HL-60/S4 treated with retinoic acid at 250 ng/mL for 4 days and 3 days (cell line): ENCODE data around the gene ALDH2.
"Not testable (repeated sequence)": the region's sequence is repeated elsewhere in the genome, so short reads cannot be mapped to it uniquely, and the experiment has no call there.

ENCODE experiments used
- in situ Hi-C: fragments of 300-500 bp; cut with MboI; formaldehyde crosslinking; loops from 2 replicates; pipeline ENCODE4 v1.7.0; 2022; ENCODE audit warnings: low sequenced_read_pairs

Gene ALDH2

GRCh38 chr12:111783046-111783445, 16.3 kb downstream of the ALDH2 start:
- in situ Hi-C loops = no loop called here

- in situ Hi-C loops = no loop called here
Observed at GRCh38 chr12:111784953-111785352, 18.2 kb downstream of the ALDH2 start.

DNA sequence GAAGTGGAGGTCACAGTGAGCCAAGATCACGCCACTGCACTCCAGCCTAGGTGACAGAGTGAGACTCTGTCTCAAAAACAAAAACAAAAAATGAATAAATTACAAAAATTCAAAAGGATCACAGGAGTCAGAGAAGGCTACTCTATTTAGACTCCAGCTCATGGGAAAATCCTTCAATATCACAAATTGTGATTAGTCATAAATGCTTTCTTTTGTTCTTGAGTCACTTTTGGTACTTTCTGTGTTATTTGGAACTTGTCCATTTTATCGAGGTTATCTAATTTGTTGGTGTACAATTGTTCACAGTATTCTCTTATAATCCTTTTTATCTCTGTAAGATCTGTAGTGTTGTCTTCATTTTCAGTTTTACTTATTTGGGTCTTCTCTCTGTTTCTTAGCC, 18.9 kb downstream of the ALDH2 start:
- in situ Hi-C loops = no loop called here

DNA sequence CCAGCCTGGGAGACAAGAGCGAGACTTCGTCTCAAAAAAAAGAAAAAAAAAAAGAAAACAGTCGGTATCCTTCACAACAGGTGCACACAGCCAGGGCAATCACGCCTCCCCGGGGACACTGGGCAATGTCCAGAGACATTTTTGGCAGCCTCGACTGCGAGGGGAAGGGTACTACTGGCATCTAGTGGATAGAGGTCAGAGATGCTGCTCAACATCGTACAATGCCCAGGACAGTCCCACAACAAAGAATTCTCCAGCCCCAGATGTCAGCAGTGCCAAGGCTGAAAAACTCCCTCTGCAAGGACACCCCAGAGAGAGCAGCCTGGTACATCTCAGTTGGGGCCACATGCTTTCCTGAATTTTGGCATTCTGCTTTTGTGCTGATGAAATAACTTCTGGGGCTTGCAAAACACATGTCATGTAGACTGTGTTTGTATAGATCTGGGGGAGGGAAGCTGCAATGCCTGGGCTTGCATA, 21.5 kb downstream of the ALDH2 start:
- in situ Hi-C loops = no loop called here

- in situ Hi-C loops = loop anchor here (10.0 kb wide), 1 partner anchor 45 kb away; no protein-coding TSS in a partner anchor
Observed at GRCh38 chr12:111789779-111790178, 23.0 kb downstream of the ALDH2 start.

DNA sequence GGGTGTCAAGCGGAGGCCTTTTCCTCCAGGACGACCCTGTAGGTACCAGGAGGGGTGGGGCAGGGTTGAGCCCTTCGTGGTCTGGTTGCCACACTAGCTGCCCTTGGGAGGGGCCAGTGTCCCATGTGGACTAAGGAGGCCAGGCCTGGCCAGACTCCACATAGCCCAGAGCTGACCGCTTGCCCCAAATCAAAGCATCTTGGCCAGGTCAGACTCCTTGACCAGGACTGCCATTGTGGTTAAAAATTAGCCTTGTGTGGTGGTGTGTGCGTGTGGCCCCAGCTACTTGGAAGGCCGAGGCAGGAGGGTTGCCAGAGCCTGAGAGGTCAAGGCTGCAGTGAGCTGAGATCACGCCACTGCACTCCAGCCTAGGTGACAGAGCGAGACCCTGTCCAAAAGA, 24.8 kb downstream of the ALDH2 start:
- in situ Hi-C loops = loop anchor here (10.0 kb wide), 1 partner anchor 47 kb away; no protein-coding TSS in a partner anchor

GRCh38 chr12:111792155-111792855, 25.6 kb downstream of the ALDH2 start:
- in situ Hi-C loops = loop anchor here (10.0 kb wide), 1 partner anchor 48 kb away; no protein-coding TSS in a partner anchor

DNA sequence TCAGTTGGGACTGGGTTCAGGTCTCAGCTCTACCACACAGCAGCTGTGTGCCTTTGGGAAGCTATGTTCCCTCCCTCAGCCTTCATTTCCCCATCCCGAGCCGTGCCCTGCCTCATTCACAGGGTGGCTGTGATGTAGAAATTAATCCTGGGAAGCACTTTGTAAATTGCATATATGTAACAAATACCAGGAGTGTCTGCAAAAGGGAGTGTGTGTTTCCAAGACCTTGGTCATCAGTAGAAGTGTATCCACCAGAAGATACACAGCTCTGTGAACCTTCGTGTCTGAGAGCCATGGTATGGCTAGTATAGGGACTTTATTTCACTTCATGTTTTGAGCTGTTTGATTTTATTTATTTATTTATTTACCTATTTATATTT, 26.1 kb downstream of the ALDH2 start:
- in situ Hi-C loops = loop anchor here (10.0 kb wide), 1 partner anchor 48 kb away; no protein-coding TSS in a partner anchor

- in situ Hi-C loops = loop anchor here (10.0 kb wide), 1 partner anchor 53 kb away; no protein-coding TSS in a partner anchor
Observed at GRCh38 chr12:111798182-111798581, 31.4 kb downstream of the ALDH2 start.

- in situ Hi-C loops = loop anchor here (10.0 kb wide), 1 partner anchor 55 kb away; no protein-coding TSS in a partner anchor
Observed at GRCh38 chr12:111799758-111800157, 33.0 kb downstream of the ALDH2 start.

DNA sequence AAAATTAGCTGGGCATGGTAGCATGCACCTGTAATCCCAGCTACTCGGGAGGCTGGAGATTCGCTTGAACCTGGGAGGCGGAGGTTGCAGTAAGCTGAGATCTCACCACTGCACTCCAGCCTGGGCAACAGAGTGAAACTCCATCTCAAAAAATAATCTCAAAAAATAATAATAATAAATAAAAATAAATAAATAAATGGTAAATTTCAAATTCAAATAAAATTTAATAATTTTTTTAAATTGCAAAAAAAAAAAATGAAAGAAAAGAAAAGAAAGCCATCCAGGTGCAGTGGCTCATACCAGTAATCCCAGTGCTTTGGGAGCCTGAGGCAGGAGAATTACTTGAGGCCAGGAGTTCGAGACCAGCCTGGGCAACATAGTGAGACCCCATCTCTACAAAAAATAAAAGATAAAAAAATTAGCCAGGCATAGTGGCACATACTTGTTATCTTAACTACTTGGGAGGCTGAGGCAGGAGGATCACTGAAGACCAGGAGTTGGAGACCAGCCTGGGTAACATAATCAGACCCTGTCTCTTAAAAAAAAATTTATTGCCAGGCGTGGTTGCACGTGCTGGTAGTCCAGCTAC, 36.4 kb downstream of the ALDH2 start:
- in situ Hi-C loops = no loop called here

- in situ Hi-C loops = no loop called here
Observed at GRCh38 chr12:111803851-111804250, 37.1 kb downstream of the ALDH2 start.

DNA sequence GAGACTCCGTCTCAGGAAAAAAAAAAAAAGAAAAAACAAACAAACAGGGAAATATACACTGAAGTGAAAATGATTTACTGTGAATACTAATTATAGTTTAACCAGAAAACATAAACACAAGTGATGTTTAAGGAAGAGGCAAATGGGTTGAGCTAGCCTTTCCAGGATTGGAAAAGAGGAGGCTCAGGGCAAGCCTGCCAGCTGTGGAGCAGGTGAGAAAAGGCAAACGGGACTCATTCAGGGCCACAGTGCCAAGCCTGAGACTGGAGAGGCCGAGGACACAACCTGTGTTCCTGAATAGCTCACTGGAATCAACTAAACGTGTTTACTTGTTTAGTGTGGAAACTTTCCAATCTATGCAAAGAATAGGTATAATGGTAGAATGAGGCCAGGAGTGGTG, 39.6 kb downstream of the ALDH2 start:
- in situ Hi-C loops = no loop called here

- in situ Hi-C loops = no loop called here
Observed at GRCh38 chr12:111807232-111807631, 40.5 kb downstream of the ALDH2 start.

DNA sequence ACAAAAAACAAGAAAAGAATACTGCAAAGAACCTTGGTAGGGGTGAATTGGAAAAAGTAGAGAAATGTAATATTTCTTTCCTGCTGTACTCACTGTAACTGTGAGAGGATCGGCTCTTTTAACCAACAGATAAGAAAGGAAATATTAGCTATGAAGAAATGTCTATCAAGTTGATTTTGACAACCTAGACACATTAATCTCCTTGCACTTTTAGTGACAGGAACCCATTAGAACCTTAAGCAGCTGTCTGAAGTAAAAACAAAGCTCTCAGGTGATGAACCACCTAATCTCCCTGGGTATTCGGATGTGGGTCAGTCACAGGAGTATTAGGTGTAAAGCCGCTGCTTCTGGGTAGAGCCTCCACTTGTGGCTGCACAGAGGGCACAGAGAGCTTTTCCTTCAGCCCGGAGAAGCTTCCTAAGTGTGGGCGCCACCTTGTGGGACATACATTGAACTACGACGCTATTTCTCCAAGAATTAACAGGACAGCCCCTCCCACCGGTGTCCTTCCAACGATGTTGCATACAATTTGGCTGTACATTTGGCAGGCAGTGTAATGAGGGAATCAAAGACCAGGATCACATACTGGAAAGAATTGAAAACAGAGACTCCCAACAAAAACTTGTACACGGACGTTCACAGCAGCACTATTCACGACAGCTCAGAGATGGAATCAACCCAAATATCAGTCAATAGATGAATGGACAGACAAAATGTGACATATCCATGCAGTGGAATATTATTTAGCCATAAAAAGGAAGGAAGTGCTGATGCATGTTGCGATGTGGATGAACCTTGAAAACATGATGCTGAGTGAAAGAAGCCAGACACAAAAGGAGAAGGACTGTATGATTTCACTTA, 46.4 kb downstream of the ALDH2 start:
- in situ Hi-C loops = no loop called here

GRCh38 chr12:111816065-111816615, 49.4 kb downstream of the ALDH2 start:
- in situ Hi-C loops = no loop called here

GRCh38 chr12:111816898-111817297, 50.2 kb downstream of the ALDH2 start:
- in situ Hi-C loops = not testable (repeated sequence)

DNA sequence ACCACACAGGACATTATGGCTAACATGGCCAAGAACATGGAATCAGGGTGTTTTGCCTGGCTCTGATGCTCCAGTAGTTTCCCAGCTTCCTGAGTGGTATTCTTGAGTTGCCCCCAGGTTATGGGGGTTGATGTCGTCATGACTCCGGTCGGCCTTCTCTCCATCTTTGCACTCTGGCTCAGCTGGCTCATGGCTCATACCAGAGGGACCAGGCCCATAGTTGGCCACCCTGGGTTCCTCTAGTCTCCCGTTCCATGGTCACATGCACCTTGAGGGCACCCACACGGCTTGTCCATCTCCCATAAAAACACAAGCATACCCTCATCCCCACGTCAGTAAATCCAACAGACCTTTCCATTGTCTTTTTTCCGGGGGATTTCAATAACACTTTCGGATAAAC, 51.6 kb downstream of the ALDH2 start:
- in situ Hi-C loops = no loop called here

- in situ Hi-C loops = loop anchor here (10.0 kb wide), 1 partner anchor 565 kb away; the partner anchor contains the start of gene HECTD4
Observed at GRCh38 chr12:111819191-111820158, 52.7 kb downstream of the ALDH2 start.

DNA sequence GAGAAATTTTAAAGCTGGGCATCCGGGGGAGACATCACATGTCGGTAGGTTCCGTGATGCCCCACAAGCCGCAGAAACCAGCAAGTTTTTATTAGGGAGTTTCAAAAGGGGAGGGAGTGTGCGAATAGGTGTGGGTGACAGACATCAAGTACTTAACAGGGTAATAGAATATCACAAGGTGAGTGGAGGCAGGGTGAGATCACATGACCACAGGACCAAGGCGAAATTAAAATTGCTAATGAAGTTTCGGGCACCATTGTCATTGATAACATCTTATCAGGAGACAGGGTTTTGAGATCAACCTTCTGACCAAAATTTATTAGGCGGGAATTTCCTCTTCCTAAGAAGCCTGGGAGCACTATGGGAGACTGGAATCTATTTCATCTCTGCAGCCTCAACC, 54.1 kb downstream of the ALDH2 start:
- in situ Hi-C loops = loop anchor here (10.0 kb wide), 1 partner anchor 564 kb away; the partner anchor contains the start of gene HECTD4
